GM18858 (cell line): ENCODE results near the gene IGF2R.

ENCODE experiments used
- ATAC-seq: cut with Tn5 transposase; IDR thresholded peaks from one replicate; pipeline ENCODE4 v1.9.1; 2021; ENCODE audit not compliant: unreplicated experiment

The IGF2R gene

GRCh38 chr6:160070427-160070826 lies 101.5 kb downstream of the IGF2R start:
- ATAC-seq = no peak

GRCh38 chr6:160070831-160071230 lies 101.9 kb downstream of the IGF2R start:
- no peak for ATAC-seq

GRCh38 chr6:160071805-160072690 lies 103.2 kb downstream of the IGF2R start:
- no peak for ATAC-seq

- ATAC-seq = no peak
These were observed 104.4 kb downstream of the IGF2R start for GRCh38 chr6:160073272-160073671.

DNA sequence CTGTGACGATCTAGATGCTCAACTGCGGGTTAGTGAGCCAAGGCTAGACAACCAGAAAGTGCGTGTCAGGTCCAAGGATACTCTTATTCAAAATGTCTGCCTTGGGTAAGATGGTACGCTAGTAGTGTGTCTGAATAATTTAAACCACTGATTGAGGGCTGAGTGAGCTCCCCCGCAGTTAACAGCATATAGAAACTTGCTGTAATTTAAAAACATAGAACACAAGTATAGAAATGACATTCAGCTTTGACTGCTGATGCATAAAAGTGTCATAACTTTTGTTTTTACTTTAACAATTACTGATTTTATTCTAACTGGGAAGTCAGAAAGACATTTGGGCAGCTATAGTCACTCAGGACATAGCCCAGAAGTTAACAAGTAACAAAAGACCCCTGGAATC lies 107.1 kb downstream of the IGF2R start:
- peak; percentile 50 for ATAC-seq

GRCh38 chr6:160077024-160077423 lies 108.1 kb downstream of the IGF2R start:
- no peak for ATAC-seq

- no peak for ATAC-seq
These were observed 108.6 kb downstream of the IGF2R start for GRCh38 chr6:160077526-160077925.

DNA sequence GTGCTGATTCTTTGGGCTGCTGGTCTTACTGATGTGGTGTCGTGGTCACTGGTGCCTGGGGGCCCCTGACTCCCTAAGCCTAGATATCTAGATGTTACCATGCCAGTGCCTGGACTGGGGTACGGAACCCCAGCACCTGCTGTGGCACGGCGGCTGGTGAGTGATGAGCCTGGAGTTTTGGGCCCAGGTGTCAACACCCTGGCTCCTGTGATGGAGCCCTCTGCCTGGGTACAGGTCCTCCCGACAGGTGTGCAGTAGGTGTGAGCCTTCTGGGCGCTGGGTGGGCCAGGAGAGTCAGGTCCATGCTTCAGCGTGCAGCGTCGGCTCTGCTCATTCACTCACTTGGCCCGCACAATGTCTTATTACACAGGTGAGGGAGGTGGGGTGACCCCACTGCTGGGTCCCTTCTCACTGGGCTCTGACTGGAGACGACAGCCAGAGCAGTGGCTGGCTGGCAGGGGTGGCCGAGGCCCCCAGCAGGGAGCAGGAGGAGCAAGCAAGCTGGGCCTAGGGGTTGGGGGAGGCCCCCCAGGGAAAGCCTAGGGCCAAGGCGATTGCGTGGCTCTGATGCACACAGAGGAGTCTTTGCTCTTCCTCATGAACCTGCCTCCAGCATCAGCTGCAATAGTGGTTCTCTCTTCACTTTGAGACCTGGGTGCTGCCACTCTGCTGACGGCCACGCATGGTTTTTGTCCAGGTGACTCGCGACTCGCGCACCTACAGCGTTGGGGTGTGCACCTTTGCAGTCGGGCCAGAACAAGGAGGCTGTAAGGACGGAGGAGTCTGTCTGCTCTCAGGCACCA lies 110.2 kb downstream of the IGF2R start:
- no peak for ATAC-seq

DNA sequence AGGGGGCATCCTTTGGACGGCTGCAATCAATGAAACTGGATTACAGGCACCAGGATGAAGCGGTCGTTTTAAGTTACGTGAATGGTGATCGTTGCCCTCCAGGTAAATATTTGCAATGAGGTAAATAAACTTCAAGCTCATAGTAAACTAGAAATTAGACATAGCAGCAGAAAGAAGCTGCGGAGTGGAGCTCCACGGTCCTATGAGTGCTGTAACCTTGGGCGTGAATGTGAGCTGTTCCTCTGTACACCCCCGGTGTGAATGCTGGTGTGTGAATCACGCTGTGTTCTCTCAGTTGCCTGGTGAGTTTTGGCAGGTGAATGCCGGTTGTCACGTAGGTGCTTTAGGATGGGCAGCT lies 110.8 kb downstream of the IGF2R start:
- ATAC-seq = no peak

DNA sequence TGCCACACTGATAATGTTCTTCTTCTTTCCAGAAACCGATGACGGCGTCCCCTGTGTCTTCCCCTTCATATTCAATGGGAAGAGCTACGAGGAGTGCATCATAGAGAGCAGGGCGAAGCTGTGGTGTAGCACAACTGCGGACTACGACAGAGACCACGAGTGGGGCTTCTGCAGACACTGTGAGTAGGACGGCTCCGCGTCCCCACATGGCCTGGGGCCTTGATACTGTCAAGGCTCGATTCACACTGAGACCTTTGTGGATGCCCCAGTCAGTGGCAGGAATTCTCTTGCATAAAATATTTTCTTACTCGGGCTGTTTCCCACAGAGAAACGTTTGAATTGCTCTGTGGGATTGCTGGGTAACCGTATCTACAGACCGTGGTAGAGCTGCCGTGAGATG lies 111.2 kb downstream of the IGF2R start:
- no peak for ATAC-seq

GRCh38 chr6:160081398-160081797 lies 112.5 kb downstream of the IGF2R start:
- no peak for ATAC-seq

- ATAC-seq = no peak
These were observed 113.7 kb downstream of the IGF2R start for GRCh38 chr6:160082627-160083026.

GRCh38 chr6:160084198-160084776 lies 115.4 kb downstream of the IGF2R start:
- ATAC-seq = no peak

DNA sequence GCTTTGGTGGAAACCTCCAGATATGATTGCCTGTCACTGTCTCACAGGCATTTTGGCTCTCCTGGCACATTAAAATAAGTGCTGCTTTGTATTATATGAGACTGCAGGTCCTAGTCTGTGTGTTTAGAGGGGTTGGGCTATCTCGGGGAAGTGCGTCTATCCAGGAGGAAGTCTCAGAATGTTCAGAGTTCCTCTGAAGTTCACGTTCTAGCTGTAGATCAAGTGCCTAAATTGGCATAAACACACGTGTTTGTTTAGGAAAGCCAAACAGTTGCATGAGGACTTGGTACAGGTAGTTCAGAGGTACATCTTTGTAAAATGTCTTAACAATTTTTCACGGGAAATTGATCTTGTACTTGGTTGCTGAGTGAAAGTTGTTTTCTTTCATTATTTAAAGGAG lies 116.3 kb downstream of the IGF2R start:
- no peak for ATAC-seq

DNA sequence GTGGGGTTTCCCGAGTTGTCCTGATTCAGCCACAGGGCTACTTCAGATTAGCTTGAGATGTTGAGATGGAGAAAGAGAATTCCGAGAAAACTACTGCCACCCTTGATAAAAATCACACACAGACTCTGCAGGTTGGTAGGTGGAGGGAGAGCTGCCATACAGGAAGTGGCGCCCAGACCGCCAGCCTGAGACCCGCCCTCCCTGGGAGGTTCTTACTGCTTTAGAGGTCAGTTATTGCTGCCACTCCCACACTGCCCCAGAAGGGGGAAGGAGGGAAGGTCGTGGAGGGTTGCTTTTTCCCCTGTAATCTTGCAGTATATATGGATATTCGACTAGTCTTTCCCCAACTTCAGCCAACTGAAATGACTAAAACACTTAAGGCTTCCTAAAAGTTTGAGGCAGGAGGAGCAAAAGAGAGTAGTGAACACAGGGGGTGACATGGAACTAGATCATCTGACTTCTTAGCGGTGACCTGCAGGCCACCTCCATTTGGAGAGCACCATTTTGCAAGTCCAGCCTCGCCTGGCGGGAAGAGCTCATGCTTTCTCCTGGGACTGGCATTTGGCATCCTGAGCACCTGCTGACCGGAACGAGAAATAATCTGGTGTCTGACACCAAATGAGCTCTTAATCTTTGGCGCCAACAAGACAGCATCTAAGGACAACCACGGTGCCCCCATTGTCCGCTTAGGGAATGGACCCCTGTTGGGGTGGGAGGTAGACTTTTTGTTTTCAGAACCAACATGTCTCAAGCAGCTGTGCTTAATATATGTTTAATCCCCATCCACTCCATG lies 117.0 kb downstream of the IGF2R start:
- ATAC-seq = no peak

DNA sequence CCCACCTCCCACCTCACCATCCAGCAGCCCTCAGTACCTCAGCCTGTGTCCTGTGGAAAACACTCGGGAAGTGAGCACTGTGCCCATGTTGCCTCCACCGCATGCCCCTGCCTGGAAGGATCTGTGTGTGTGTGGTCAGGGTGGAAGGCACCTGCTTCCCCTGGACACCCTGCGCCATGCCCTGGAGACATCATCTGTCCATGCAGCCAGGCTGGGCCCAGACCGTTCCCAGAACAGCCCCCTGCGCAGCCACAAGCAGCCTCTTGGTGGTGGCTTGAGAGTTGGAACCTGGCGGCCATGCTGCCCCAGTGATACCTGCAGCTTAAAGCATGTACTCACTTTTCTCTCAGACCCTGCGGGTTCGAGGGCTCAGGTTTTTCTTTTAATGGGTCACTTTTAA lies 117.9 kb downstream of the IGF2R start:
- no peak for ATAC-seq

GRCh38 chr6:160088069-160088783 lies 119.3 kb downstream of the IGF2R start:
- ATAC-seq = no peak

- ATAC-seq = no peak
These were observed 120.1 kb downstream of the IGF2R start for GRCh38 chr6:160088784-160089533.

DNA sequence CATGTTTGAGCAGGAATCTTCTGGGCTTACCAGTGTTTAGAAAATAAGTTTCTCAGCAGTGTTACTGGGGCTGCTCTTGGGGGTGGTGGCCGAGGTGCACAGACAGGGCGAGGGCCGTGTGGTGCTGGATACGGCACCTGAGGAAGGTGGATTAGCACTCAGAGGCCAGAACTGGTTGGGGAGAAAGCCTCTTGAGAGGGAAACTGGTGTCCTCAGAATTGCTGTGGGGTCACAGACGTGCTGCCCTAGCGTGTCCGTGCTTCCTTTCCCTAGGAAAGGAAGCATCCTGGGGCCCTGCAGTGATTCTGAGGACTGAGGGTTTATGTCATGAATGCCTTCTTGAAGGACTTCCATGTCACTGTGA lies 120.6 kb downstream of the IGF2R start:
- no peak for ATAC-seq
